Sigmoid colon (tissue), 3 donors: ENCODE results near the gene BIVM.

Experiments used
- CTCF ChIP-seq, 4 experiments: fragments of 450-650 bp in 3 of 4; fragments of 200-600 bp in 1 of 4; IDR thresholded peaks; one replicate each; pipeline ENCODE4 v1.5.1; 2016 to 2019; ENCODE audit warnings: antibody characterized with exemption in 4 of 4, mild to moderate bottlenecking in 3 of 4, moderate library complexity in 2 of 4
- POLR2A ChIP-seq, 2 donors: fragments of 450-650 bp; IDR thresholded peaks; one replicate each; pipeline ENCODE4 v1.6.1; 2016; ENCODE audit warnings: antibody characterized with exemption in 2 of 2, mild to moderate bottlenecking in 2 of 2, moderate library complexity in 2 of 2

- TF ChIP-seq CTCF (IDR thresholded peaks at IDR 0.05) = no peak
- TF ChIP-seq POLR2A (IDR thresholded peaks at IDR 0.05) = no peak
Measured at GRCh38 chr13:102774214-102774568, 24.7 kb upstream of the BIVM start.
